Epithelial cell of proximal tubule (primary cell): Measurements from ENCODE around the gene PAMR1. TPM values are rescaled to one million over a fixed set of nuclear protein-coding genes. Genes with fewer than 3 reads are reported as not detected.

Experiments used
- DNase-seq: peaks from one replicate; pipeline ENCODE4 v3.0.0-alpha.2; 2011; ENCODE audit warnings: low read depth
- H3K4me3 ChIP-seq: 2 replicates; pipeline ENCODE4 v1.5.1; 2011; ENCODE audit warnings: low read depth, mild to moderate bottlenecking, low read length
- total RNA-seq: library from RNA; depleted of rRNA; stranded (reverse); fragments of >200 nt; gene quantifications from 2 replicates; pipeline ENCODE4 v1.2.3, GENCODE V29; 2015
- TF ChIP-seq, protein P1 (sequence below): conservative IDR thresholded peaks from 2 replicates; pipeline ENCODE4 v1.5.1; 2012; ENCODE audit warnings: low read depth, mild to moderate bottlenecking, low read length

The PAMR1 gene
- total RNA-seq, 1 donor from 2014 or later = 0.06 TPM

DNA sequence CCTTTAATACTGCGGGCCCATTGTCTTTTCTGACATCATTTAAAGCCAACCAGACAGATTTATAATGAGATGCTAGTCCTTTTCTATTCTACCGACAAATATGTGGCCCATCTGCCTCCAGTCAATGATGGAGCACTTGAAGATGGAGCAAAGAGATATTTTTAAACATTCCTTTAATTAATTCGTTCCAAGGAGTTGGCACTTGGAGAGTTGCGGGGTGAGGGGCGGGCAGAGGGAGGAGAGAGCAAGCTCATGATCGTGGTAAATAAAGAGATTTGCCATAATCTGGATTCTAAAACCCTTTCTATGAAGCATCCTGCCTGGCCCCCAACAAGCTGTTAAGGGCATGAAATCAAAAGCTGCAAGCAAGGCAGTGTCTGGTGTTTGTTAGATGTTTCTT lies 111.1 kb downstream of the PAMR1 start:
- DNase-seq = no peak
- no peak overlapping the region for H3K4me3 ChIP-seq
- TF ChIP-seq, protein P1, sequence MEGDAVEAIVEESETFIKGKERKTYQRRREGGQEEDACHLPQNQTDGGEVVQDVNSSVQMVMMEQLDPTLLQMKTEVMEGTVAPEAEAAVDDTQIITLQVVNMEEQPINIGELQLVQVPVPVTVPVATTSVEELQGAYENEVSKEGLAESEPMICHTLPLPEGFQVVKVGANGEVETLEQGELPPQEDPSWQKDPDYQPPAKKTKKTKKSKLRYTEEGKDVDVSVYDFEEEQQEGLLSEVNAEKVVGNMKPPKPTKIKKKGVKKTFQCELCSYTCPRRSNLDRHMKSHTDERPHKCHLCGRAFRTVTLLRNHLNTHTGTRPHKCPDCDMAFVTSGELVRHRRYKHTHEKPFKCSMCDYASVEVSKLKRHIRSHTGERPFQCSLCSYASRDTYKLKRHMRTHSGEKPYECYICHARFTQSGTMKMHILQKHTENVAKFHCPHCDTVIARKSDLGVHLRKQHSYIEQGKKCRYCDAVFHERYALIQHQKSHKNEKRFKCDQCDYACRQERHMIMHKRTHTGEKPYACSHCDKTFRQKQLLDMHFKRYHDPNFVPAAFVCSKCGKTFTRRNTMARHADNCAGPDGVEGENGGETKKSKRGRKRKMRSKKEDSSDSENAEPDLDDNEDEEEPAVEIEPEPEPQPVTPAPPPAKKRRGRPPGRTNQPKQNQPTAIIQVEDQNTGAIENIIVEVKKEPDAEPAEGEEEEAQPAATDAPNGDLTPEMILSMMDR = no peak

DNA sequence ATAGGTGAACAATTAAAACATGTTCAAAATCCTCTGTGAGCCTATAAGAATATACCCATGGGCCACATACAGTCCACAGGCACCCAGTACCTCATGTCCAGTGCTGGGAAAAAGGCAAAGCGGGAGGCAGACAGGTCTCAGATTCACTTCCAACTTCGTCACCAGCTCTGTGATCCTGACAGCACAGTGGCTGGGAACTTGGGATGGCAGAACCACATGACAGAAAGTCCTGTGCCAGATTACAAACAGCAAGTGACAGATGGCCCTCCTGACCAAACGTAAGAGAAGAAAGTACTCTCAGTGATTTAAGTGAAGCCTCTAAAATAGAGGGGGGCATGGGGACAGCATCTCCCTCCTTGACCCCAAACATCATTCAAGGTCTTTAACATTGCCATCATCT lies 111.8 kb downstream of the PAMR1 start:
- H3K4me3 ChIP-seq = no peak overlapping the region
- DNase-seq = no peak
- TF ChIP-seq, protein P1 = no peak

DNA sequence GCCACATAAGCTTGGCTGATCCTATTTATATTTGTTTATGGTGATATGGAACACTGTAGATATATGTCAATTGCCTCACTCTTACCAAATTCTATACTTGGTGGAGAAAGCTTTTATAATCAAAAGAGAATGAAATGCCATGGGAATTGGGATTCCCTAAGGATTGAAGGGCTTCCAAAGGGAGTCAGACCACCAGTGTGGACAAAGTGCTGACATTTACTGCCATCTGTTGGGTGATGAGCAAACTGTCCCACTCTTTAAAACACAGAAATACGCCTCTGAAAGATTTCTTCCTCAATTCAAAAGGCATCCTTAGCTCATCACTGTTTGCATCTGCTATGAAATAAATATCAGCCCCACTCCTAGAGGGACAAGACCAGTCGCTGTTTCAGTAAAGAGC lies 113.1 kb downstream of the PAMR1 start:
- H3K4me3 ChIP-seq = no peak overlapping the region
- DNase-seq = no peak
- TF ChIP-seq, protein P1 = peak; percentile 60

DNA sequence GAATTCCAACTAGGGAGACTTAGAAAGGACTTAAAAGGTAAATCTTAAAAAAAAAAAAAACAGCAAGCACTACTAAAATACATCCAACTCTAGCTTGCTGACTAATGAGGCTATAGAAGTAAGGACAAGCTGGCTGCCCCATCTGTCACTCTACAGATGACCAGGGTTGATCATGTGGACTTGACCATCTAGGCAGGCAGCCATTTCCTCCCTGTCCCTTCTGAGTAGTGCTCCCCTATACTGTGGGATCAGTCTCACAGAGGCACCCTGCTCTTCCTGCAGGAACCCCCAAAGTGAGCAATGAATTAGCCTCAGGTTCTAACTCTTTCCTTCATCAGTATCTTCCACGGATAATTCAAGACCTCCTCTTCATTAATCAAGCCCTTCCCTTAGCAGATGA lies 118.4 kb downstream of the PAMR1 start:
- no peak for DNase-seq
- TF ChIP-seq, protein P1 = no peak
- H3K4me3 ChIP-seq = no peak overlapping the region

DNA sequence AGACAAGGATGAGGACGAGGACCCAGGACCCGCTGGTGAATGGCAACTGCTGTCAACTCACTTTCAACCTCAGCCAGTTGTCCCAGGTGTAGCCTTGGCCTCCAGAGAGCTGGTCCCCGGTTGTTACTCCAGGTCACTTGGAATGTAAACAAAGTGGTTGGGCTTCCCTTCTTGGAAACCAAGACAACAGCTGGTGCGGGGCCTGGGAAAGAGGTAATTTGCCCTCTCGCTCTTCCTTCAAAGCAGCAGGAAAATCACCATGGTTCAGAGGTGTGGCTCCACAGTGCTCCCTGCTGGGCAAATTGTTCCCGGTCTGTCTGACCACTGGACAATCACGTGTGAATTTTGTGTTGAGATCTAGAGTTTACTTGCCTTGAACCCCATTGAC lies 121.0 kb downstream of the PAMR1 start:
- no peak for DNase-seq
- TF ChIP-seq, protein P1 = peak; percentile 76
- H3K4me3 ChIP-seq = no peak overlapping the region

DNA sequence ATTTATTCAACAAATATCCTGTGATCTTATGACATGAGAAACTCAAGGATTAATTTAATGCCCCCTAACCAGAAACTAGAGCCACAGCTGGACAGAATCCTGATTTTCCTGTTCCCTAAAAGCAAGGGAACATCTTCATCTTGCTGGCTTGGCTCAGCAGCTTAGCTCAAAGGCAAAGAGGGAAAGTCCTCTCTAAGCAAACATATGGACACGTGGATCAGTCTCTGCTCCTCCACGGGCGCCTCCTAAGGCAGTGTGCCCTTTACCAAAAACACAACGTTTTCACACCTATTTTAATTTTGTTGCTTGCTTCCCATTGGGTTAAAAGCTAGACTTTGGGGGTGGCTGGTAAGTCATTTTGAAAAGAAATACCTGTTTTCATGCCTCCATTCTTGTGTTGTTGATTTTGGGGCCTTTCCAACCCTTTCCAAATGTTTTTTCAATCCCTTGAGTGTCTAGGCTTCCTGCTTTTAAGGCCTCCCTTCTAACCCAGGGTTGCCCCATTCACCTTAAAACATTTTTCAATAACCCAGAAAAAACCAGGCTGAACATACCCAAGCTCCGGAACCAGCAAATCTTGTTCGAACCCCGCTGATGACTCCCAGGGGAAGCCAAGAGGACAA lies 121.5 kb downstream of the PAMR1 start:
- DNase-seq = no peak
- TF ChIP-seq, protein P1 = no peak

More for the DNA sequence above, 121.5 kb downstream of the PAMR1 start:
- H3K4me3 ChIP-seq = no peak overlapping the region
